OCI-M2 (cell line): ENCODE measurements around the gene TWSG1.

Source experiments
- DNase-seq: peaks from one replicate; lab custom pipeline; 2025; ENCODE audit not compliant: unreplicated experiment; lab: John Stamatoyannopoulos, UW

The TWSG1 gene

DNA sequence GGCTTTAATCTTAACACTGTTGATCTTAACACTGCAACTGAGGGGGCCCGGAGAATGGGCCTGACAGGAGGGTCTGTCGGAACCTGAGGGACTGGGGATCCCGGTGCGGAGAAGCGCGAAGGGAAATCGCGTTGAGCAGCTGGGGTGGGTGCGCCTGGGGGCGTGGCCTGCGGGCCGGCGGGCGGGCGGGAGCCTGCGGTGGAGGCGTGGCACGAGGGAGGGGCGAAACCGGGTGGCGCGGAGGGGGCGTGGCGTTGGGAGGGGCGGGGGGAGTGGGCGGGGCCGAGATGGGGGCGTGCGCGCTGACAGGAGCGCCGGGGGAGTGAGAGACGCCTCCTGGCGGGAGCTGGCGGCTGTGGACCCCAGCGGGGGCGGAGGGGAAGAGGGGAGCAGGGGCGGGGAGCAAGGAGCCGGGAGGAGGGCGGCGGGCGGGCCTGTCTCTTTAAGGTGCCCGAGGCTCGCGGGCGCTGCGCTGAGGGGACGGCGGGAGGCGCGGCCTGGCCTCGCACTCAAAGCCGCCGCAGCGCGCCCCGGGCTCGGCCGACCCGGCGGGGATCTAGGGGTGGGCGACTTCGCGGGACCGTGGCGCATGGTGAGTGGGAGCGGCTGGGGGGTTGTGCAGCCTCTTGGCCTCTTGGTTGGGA lies at the start of gene TWSG1:
TSS of gene TWSG1 (plus strand) at position 445 of the 644 bp plus-strand sequence. CDS start 2,457 bp downstream, outside the sequence.
- DNase-seq: peak; percentile 18

DNA sequence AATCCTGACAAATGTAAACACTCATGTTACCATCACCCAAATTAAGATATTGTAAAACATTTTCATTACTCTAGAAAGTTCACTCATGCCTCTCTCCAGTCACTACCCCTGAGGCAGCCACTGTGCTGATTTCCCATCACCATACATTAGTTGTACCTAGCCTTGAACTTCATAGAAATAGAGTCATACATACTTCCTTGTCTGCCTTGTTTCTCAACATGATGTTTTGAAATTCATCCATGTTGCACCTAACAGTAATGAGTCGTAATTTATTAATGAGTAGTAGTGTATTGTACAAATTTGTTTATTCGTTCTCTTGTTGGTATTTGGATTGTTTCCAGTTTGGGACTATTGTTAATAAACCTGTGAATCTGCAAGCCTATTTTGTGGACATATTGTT lies 49.0 kb upstream of the TWSG1 start:
- no peak for DNase-seq

DNA sequence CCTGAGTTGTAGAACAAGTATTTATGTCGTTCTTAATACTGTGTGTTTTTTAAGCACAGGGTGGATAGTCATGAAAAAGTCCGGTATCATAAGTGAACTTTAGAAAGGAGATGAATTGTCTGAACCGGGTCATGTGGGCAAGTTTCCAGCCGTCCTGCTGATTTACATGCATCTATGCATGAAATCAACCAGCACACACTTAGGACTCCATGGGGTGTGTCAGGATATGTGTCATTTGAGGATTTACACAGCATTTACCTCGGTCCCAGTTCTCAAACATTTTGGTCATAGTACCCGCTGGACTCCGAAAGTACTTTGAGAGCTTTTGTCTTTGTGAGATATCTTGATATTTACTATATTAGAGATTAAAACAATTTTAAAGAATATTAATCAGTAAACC lies 47.5 kb upstream of the TWSG1 start:
- no peak for DNase-seq

DNA sequence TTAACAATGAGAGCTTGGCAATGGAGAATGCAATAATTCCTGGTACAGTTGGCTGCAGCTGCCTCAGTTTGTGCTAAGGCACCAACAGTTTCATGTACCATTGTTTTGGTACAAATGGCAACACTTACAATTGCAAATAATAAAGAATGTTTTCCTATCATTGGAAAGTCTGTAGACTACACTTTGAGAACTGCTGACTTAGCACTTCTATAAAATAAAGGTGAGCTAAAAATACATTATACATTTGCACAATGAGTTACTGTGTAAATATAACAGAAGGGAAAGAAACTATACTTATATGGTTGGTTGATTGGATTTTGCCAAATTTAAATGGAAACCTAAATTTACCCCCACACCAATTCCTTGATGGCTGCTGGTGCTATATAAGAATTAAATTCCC lies 44.9 kb upstream of the TWSG1 start:
- no peak for DNase-seq

DNA sequence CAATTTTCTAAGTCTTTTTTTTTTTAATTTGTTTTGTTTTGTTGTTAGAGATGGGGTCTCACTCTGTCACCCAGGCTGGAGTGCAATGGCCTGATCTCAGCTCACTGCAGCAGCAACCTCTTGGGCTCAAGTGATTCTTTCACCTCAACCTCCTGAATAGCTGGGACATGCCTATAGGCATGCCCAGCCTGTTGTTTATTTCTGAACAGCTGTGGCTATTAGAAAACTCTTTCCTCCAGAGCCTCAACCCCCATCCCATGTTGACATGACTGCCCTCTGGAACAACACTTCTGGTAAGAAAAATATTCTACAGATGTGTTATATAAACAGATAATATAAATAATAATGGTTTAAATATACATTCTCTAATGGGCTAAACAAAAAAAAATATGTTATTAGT lies 44.4 kb upstream of the TWSG1 start:
- DNase-seq: no peak

DNA sequence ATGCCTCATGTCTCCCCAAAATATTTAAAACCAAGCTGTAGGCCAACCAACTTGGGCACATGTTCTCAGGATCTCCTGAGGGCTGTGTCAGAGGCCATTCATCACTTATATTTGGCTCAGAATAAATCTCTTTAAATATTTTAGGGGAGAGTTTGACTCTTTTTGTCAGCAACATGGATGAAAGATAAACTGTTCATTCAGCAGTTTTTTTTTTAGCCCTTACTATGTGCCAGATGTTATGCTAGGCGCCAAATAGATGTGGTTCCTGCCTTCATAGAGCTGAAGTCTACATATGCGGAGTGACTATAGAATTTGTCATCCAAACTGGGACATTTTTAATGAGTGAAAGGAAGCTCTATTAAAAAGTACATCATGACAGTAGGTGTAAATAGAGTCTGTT lies 42.5 kb upstream of the TWSG1 start:
- DNase-seq: no peak

DNA sequence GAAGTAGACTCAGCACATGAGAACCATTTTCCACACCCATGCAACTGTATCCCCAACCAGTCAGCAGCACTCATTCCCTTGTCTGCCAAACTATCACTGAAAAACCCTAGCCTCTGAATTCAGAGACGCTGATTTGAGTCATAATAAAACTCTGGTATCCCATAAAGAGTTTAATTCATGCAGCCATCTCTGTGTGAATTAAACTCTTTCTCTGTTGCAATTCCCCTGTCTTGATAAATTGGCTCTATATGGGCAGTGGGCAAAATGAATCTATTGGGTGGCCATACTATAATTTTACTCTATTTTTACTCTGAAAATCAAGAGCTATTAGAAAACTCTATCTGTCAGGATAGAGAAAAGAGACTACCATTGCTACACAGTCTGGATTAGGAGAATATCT lies 40.6 kb upstream of the TWSG1 start:
- DNase-seq: no peak

DNA sequence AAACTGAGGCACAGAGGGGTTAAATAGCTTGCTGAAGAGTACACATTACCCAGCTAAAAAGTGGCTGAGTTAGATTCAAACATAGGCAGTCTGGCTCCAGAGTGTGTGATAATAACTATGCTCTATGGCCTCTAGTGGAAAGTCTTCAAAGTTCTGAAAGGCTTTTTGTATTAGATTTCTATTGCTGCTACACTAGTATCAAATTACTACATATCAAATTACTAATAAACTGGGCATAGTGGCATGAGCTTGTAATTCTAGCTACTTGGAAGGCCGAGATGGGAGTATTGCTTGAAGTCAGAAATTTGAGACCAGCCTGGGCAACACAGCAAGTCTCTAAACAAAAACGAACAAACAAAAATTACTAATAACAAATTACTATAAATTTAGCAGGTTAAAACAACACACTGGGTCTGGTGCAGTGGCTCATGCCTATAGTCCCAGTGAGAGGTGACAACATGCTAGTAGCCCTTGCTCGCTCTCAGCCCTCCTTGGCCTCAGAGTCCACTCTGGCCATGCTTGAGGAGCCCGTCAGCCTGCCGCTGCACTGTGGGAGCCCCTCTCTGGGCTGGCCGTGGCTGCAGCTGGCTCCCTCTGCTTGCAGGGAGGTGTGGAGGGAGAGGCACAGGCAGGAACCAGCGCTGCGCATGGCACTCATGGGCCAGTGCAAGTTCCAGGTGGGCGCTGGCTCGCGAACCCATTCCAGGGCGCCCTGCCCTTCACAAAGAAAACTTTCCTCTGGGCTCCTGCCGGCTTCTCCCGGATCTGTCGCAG lies 38.2 kb upstream of the TWSG1 start:
- DNase-seq: no peak

DNA sequence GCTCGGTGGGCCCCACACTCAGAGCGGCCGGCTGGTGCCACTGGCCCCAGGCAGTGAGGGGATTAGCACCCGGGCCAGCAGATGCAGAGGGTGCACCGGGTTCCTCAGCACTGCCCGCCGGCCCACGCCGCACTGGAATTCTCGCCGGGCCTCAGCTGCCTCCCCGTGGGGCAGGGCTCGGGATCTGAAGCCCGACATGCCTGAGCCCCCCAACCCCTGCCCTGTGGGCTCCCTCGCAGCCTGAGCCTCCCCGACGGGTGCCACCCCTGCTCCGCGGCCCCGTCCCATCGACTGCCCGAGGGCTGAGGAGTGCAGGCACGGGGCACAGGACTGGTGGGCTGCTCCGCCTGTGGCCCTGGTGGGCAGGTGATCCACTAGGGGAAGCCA lies 37.6 kb upstream of the TWSG1 start:
- DNase-seq: no peak

DNA sequence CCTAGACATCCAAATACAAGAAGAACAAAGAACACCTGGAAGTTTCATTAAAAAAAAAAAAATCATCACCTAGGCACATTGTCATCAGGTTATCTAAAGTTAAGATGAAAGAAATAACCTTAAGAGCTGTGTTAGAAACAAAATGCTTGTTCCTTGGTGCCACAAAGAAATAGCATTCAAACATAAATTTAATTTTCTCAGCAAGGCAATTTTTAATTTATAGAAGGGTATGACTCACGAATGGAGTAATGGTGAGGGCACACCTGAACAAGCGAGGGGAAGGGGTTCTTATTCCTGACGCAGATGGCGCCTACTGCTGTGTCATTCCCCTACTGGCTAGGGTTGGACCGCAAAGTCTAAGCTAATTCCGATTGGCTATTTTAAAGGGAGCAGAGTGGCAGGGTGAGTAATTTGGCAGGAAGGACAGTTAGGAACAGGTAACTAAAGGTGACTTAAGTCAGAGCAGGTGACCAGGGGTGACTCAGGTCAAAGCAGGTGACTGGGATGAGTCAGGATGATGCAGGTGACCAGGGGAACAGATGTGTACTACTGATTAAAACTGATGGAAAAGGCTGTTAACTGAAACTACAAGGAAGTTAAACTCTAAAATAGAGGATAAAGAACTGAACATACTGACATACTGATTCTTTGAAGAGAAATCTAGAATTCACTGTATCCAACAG lies 30.0 kb upstream of the TWSG1 start:
- no peak for DNase-seq

DNA sequence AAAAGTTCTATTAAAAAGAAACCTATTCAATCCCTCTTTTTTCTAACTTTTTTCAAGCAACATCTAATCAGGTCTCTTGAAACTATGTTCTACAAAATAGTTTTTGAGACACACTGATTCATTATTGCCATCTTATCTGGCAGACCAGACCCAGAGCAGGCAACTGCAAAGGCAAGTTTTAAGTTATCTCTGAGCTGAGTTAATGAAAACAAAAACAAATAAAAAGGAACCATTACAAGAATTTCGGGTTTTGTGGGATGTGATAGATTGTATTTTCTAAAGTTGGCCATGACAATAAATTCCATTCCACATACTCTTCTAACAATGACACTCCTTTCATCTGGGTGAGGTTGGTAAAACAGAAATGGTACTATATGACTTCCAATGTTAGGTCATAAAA lies 15.2 kb upstream of the TWSG1 start:
- DNase-seq: no peak

DNA sequence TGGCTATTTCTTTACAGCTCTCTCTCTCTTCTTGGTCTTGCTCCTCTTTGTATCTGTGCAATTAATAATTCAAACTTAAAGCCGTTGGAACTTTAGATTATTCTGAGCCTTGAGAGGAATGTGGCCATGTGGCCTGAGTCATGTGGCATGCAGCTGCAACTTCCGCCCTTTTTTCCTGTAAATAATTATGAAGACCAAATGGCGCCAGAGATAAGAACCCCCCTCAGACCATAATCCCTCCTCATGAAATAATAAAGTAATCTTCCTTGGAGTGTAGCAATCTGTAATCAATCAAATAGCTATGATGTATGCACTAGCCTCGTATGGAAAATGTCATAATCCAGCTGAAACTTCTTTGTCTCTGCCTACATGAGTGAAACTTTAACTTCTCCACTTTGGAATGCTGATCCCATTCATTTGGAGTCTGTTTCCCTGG lies 13.5 kb upstream of the TWSG1 start:
- no peak for DNase-seq

DNA sequence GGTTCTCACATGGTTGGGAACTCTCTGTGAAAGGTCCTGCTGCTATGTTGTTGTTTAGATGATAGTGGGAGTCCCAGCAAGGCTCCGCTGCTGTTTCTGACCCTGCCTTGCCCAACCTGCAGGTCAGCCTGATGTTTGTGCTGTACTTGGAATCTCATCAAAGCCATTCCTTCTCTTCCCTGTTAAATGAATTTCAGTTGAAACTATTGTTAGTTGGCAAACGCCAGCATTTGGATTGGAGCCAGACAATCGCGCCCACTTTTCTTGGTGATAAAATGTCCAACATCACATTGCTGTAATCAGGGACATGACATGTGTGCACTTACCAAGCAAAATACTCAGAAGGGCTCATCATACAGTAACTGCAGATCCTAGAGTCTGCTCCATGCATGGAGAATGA lies 12.8 kb upstream of the TWSG1 start:
- DNase-seq: no peak

DNA sequence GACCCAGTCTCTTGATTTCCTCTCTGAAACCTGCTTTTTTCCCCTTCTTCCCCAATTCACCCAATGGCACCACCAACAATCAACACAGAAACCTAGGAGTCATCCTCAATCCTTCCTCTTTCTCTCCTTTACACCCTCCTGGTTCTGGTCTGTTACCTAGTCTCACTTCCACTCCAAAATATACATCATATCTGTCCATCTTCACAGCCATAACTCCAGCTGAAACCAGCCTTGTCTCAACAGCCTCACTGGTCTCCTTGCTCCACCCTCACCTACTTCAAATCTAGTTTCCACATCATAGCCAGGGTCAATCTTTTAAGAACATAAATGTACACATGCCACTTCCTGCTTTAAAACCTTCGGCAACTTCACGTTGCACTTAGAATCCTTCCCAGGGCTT lies 11.8 kb upstream of the TWSG1 start:
- no peak for DNase-seq

DNA sequence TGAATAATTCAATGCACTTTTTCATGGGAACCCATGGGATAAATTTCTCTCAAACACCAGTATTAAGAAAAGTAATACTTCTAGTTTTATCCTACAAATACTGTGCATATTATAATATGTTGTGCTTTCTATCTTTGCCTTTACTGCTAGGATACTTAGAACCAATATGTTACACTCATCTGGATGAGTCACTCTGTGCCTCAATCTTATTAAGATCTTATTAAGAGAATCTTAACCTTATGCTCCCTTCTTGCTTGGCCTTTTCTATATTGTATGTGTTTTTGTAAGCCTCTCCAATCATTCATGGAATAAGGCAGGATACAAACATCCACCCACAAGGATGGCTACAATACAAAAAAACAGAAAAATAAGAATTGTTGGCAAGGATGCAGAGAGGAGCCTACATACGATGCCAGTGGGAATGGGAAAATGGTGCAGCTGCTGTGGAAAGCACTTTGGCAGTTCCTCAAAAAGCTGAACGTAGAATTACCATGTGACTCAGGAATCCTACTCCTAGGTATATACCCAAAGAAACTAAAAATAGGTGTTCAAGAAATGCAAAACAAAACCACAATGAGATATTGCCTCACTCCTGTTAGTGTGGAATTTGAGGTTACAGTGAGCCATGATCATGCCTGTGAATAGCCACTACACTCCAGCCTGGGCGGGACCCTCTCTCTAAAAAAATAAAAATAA lies 10.7 kb upstream of the TWSG1 start:
- DNase-seq: no peak

DNA sequence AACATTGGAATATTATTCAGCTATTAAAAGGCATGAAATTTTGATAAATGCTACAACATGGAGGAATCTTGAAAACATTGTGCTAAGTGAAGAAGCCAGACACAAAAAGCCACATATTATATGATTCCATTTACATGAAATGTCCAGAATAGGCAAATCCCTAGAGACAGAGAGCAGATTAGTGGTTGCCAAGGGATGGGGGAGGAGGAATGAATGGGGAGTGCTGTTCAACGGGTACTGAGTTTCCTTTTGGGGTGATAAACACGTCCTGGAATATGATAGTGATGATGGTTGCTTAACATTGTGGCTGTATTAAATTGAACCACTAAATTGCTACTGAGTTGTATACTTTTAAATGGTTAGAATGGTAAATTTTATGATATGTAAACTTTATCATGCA lies 8.9 kb upstream of the TWSG1 start:
- no peak for DNase-seq

DNA sequence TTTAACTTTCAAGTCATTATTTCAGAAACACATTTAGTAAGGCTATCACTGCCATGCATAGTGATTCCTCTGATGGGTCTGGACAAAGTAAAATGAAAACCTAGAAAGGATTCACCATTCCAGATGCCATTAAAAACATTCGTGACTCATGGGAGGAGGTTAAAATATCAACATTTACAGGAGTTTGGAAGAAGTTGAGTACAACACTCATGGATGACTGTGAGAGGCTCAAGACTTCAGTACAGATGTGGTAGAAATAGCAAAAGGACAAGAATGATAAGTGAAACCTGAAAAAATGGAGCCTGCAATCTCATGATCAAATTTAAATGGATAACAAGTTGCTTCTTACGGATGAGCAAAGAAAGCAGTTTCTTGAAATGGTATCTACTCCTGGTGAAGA lies 5.8 kb upstream of the TWSG1 start:
- DNase-seq: no peak

DNA sequence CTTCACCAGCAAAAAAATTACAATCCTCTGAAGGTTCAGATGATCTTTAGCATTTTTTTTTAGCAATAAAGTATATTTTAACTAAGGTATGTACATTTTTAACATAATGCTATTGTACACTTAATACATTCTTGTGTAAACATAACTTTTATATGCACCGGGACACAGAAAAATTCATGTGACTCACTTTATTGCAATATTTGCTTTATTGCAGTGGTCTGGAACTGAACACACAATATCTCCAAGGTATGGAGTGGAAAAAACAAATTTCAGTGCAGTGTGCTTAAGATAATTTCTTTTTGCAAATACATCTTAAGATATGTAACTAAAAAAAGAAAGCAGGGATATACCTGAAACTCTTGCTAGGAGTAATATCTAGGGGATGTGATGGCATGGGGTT lies 5.1 kb upstream of the TWSG1 start:
- DNase-seq: no peak

DNA sequence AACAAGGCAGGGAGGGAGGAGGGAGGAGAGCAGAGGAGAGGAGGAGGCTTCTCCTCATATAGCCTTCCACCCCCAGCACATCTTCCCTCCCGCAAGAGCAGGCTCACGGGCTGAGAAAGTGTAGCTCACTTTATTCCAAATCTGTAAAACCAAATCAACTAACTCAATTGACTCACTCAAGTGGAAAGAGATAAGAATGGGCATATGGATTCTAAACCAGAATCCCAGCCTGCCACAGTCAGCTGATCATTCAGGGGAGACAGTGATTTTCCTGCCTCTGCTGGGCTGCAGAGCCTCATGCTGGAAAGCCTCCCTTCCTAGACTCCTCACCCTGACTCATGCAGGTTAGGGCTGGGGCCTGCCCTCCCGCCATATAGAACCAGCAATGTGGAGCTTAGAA lies 4.2 kb upstream of the TWSG1 start:
- no peak for DNase-seq

DNA sequence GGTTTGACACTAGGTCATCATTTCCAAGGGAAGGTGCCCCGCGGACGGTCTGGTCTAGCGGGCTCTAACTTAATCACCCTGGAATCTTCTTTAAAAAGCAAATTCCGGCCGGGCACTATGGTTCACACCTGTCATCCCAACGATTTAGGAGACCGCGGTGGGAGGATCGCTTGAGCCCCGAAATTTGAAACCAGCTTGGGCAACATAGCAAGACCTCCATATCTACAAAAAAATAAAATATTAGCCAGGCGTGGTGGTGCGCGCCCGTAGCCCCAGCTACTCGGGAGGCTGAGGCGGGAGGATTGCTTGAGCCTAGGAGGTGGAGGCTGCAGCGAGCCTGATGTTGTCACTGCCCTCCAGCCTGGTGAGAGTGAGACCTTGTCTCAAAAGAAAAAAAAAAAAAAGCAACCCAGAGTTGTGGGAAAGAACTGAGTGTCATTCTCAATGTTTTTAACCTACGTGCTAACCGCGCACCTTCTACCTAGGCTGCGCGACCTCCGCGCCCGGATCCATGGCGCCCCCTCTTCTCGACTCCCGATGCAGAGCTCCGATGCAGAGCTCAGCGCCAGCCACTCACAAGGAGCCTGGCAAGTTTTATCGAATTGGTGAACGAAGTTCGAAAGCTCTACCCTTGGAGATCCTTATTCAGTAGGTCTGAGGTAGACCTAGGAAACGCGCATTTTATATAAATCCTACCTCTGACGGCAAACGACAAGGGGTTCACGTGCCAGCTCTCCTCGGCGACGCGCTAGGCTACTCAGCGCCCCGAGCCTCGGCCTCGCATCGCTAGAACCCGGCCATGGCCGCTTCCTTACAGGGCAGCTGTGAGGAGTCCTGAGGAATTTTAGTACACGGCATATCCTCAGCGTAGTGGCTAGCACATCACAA lies 888 bp upstream of the TWSG1 start:
- DNase-seq: no peak
